Measurements from ENCODE around the gene ACTMAP.

ACTMAP gene

DNA sequence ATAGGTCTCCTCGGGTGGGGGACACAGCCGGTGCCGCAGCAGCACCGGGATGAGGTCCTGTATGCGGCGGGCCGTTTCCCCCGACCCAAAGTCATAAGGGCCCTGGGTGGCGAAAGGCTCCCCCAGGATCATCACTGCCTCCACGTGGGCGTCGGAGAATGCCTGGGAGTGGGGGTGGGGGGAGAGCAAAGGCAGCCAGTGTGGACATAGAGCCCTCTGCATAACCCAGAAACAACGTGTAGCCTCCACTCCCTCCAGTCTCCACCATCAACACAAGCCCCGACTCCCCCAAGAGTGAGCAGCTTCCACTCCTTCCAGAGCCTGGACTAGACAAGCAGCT lies 58.1 kb downstream of the ACTMAP start:
- no peak for DNase-seq

DNA sequence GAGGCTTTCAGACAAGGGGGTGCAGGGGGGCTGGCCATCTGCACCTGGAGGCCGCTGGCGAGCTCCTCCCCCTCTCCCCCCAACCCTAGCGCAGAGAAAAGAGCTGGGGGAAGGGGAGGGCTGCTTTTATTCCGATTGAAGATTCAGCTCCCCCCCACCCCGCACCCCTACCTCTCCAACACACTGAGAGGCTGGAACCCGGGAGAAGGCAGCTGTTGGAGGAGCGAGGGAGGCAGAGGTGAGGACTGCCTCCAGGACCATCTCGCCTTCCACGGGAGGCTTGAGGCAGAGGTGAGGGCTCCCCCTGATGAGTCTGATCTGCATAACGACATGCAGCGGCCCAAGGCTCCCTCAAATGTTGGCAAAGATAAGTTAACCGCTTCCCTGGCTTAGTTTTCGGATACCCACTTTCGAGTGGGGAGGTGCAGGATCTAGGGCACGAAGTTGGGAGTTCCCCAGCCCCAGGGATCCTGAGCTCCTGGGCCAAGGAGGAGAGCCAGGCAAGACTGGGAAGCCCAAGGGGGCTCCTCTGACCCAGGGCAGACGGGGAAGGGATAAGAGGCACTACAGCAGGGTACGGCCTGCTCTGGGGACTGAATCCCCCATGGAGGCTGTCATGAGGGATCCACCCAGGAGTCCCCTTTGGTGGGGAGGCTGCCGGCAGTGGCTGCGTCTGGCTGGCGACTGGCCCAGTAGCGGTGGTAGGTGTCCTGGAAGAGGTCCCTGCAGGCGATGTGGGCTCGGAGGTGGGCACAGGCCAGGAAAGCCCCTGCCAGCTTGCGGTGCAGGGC lies 58.7 kb downstream of the ACTMAP start:
- DNase-seq: no peak

All from DMS 273 treated with DMSO at 0.1 percent for 48 hours (cell line).